SK-N-SH (cell line): Measurements from ENCODE around the gene DNAH3. TPM values are rescaled to one million over a fixed set of nuclear protein-coding genes. Genes with fewer than 3 reads are reported as not detected.

Experiments
- CTCF ChIA-PET: fragments of 300-600, 350-600 bp; formaldehyde crosslinking; extraction: SDS; loops from one replicate; lab custom pipeline; 2021; lab: Yijun Ruan, JAX
- POLR2A ChIA-PET: fragments of 350-600 bp; sonication (Branson Sonifier 250); formaldehyde crosslinking; extraction: SDS; loops from one replicate; lab custom pipeline; 2020; ENCODE audit warnings: antibody characterized with exemption, inconsistent platforms; lab: Yijun Ruan, JAX
- DNase-seq: peaks from one replicate; pipeline ENCODE4 v3.0.0; 2012
- H2AFZ ChIP-seq: fragments of 200-600 bp; sonication (generic); 2 replicates; pipeline ENCODE4 v1.8.1; 2016; ENCODE audit warnings: antibody characterized with exemption, mild to moderate bottlenecking, low read depth
- H3F3A ChIP-seq: fragments of 200-600 bp; sonication (generic); replicated peaks from 2 replicates; pipeline ENCODE3; 2016; ENCODE audit warnings: antibody characterized with exemption, mild to moderate bottlenecking; ENCODE audit not compliant: insufficient read depth
- H3K27ac ChIP-seq, 2 experiments: fragments of 200-500 bp in 1 of 2; fragments of 200-600 bp in 1 of 2; sonication (Bioruptor generic) in 1 of 2; sonication (generic), shearing (Covaris generic) in 1 of 2; 2 replicates each; pipeline versions ENCODE4 v1.5.1 to v1.6.1; 2014 to 2016; ENCODE audit warnings: low read depth in 2 of 2, inconsistent platforms in 1 of 2, low read length in 1 of 2, mild to moderate bottlenecking in 1 of 2, mixed read lengths in 1 of 2
- H3K27me3 ChIP-seq: fragments of 200-600 bp; sonication (generic), shearing (Covaris generic); 2 replicates; pipeline ENCODE4 v1.6.1; 2016; ENCODE audit warnings: mixed run types; ENCODE audit not compliant: insufficient read depth
- H3K36me3 ChIP-seq, 2 experiments: fragments of 200-500 bp in 1 of 2; fragments of 200-600 bp in 1 of 2; sonication (Bioruptor generic) in 1 of 2; sonication (generic) in 1 of 2; replicated peaks in 1 of 2; 2 replicates each; pipeline versions ENCODE3 to v1.5.1; 2014 to 2016; ENCODE audit warnings: low read length in 1 of 2, mild to moderate bottlenecking in 1 of 2; ENCODE audit not compliant: insufficient read depth in 2 of 2, control insufficient read depth in 1 of 2
- H3K4me1 ChIP-seq, 2 experiments: fragments of 200-500 bp in 1 of 2; fragments of 200-600 bp in 1 of 2; sonication (Bioruptor generic) in 1 of 2; sonication (generic), shearing (Covaris generic) in 1 of 2; 2 replicates each; pipeline versions ENCODE4 v1.5.1 to v1.6.1; 2014 to 2016; ENCODE audit warnings: low read depth in 1 of 2, low read length in 1 of 2, mixed run types in 1 of 2; ENCODE audit not compliant: insufficient read depth in 2 of 2, control insufficient read depth in 1 of 2
- H3K4me2 ChIP-seq: fragments of 200-600 bp; sonication (generic), shearing (Covaris generic); 2 replicates; pipeline ENCODE4 v1.6.1; 2017; ENCODE audit warnings: mixed run types
- H3K4me3 ChIP-seq, 2 experiments: fragments of 200-500 bp in 1 of 2; fragments of 200-600 bp in 1 of 2; sonication (Bioruptor generic) in 1 of 2; sonication (generic), shearing (Covaris generic) in 1 of 2; 2 replicates each; pipeline versions ENCODE4 v1.5.1 to v1.8.1; 2014 to 2016; ENCODE audit warnings: low read depth in 2 of 2, inconsistent platforms in 1 of 2, low read length in 1 of 2, mild to moderate bottlenecking in 1 of 2, mixed read lengths in 1 of 2, moderate library complexity in 1 of 2
- H3K79me2 ChIP-seq: fragments of 200-600 bp; sonication (generic); 2 replicates; pipeline ENCODE4 v1.8.1; 2017; ENCODE audit warnings: mild to moderate bottlenecking; ENCODE audit not compliant: insufficient read depth
- H3K9ac ChIP-seq: fragments of 200-600 bp; sonication (generic); 2 replicates; pipeline ENCODE4 v1.6.1; 2017; ENCODE audit warnings: mixed run types
- H3K9me2 ChIP-seq: fragments of 200-600 bp; sonication (generic); 2 replicates; pipeline ENCODE4 v1.6.1; 2017; ENCODE audit warnings: mixed run types
- H3K9me3 ChIP-seq: fragments of 200-600 bp; sonication (generic); 2 replicates; pipeline ENCODE4 v1.6.1; 2017; ENCODE audit warnings: mixed run types, mild to moderate bottlenecking, moderate library complexity
- H4K20me1 ChIP-seq: fragments of 200-600 bp; sonication (generic); 2 replicates; pipeline ENCODE4 v1.6.1; 2017; ENCODE audit warnings: mild to moderate bottlenecking, mixed run types; ENCODE audit not compliant: insufficient read depth
- ELF1 ChIP-seq: IDR thresholded peaks from 2 replicates; pipeline ENCODE4 v1.4.0; 2012
- EP300 ChIP-seq, 2 experiments: IDR thresholded peaks; 2 replicates each; pipeline versions ENCODE4 v1.4.0 to v1.6.1; 2012; ENCODE audit warnings: borderline replicate concordance in 1 of 2, low read depth in 1 of 2, low read length in 1 of 2
- EZH2phosphoT487 ChIP-seq: fragments of 200-600 bp; sonication (generic); IDR thresholded peaks from 2 replicates; pipeline ENCODE4 v1.6.1; 2017; ENCODE audit warnings: low read depth, mixed run types, mild to moderate bottlenecking, antibody characterized with exemption, moderate library complexity, borderline replicate concordance
- FOSL2 ChIP-seq: IDR thresholded peaks from 2 replicates; pipeline ENCODE4 v1.4.0; 2012; ENCODE audit warnings: low read depth, mild to moderate bottlenecking, moderate library complexity, borderline replicate concordance
- FOXJ3 ChIP-seq: sonication (generic); formaldehyde crosslinking; IDR thresholded peaks from 2 replicates; pipeline ENCODE4 v1.5.1; 2020; ENCODE audit warnings: mild to moderate bottlenecking, missing genetic modification reagents
- JUND ChIP-seq: IDR thresholded peaks from 2 replicates; pipeline ENCODE4 v1.4.0; 2012
- MXI1 ChIP-seq: IDR thresholded peaks from 2 replicates; pipeline ENCODE4 v1.6.1; 2012; ENCODE audit warnings: mild to moderate bottlenecking, low read depth, low read length, improper control_type of control experiment
- NFIC ChIP-seq: IDR thresholded peaks from 2 replicates; pipeline ENCODE4 v1.4.0; 2012; ENCODE audit warnings: borderline replicate concordance
- POLR2AphosphoS5 ChIP-seq: IDR thresholded peaks from 2 replicates; pipeline ENCODE4 v1.6.1; 2012; ENCODE audit warnings: low read depth, low read length
- RFX5 ChIP-seq: IDR thresholded peaks from 2 replicates; pipeline ENCODE4 v1.6.1; 2012; ENCODE audit warnings: mild to moderate bottlenecking, improper control_type of control experiment, low read length
- RXRA ChIP-seq: IDR thresholded peaks from 2 replicates; pipeline ENCODE4 v1.4.0; 2012; ENCODE audit warnings: low read depth, mild to moderate bottlenecking, borderline replicate concordance
- TAF1 ChIP-seq: IDR thresholded peaks from 2 replicates; pipeline ENCODE4 v1.6.1; 2012; ENCODE audit warnings: low read depth, mild to moderate bottlenecking, low read length, moderate library complexity, borderline replicate concordance
- TCF12 ChIP-seq: IDR thresholded peaks from 2 replicates; pipeline ENCODE4 v1.4.0; 2012
- TEAD4 ChIP-seq: IDR thresholded peaks from 2 replicates; pipeline ENCODE4 v1.4.0; 2012; ENCODE audit warnings: mild to moderate bottlenecking, borderline replicate concordance; ENCODE audit not compliant: insufficient read depth
- WGBS: methylation state at CpG from one replicate; pipeline ENCODE4 v1.1.6; 2017; ENCODE audit warnings: low lambda C conversion rate; 5-methylcytosine and 5-hydroxymethylcytosine counted together
- polyA plus RNA-seq, 3 experiments: library from polyadenylated mRNA; depleted of rRNA; stranded (reverse); fragments of >200 nt; gene quantifications; 2 replicates each; pipeline ENCODE4 v1.2.3, GENCODE V29; 2012
- TF ChIP-seq, protein P1 (sequence below): IDR thresholded peaks from 2 replicates; pipeline ENCODE4 v1.6.1; 2012; ENCODE audit warnings: mild to moderate bottlenecking, low read depth, low read length, moderate library complexity
- TF ChIP-seq, protein P2 (sequence below): IDR thresholded peaks from 2 replicates; pipeline ENCODE4 v1.4.0; 2012; ENCODE audit warnings: low read depth, borderline replicate concordance
- TF ChIP-seq, protein P3 (sequence below): IDR thresholded peaks from 2 replicates; pipeline ENCODE4 v1.4.0; 2012; ENCODE audit warnings: low read depth, borderline replicate concordance
- TF ChIP-seq, protein P4 (sequence below): IDR thresholded peaks from 2 replicates; pipeline ENCODE4 v1.4.0; 2012; ENCODE audit warnings: low read depth
- TF ChIP-seq, protein P5 (sequence below): fragments of 200-600 bp; sonication (generic); IDR thresholded peaks from 2 replicates; pipeline ENCODE4 v1.6.1; 2017; ENCODE audit warnings: antibody characterized with exemption, mild to moderate bottlenecking, moderate library complexity

DNAH3 gene
- polyA plus RNA-seq, 1 of the 3 experiments (the other 2 are of a cell fraction): not detected

DNA sequence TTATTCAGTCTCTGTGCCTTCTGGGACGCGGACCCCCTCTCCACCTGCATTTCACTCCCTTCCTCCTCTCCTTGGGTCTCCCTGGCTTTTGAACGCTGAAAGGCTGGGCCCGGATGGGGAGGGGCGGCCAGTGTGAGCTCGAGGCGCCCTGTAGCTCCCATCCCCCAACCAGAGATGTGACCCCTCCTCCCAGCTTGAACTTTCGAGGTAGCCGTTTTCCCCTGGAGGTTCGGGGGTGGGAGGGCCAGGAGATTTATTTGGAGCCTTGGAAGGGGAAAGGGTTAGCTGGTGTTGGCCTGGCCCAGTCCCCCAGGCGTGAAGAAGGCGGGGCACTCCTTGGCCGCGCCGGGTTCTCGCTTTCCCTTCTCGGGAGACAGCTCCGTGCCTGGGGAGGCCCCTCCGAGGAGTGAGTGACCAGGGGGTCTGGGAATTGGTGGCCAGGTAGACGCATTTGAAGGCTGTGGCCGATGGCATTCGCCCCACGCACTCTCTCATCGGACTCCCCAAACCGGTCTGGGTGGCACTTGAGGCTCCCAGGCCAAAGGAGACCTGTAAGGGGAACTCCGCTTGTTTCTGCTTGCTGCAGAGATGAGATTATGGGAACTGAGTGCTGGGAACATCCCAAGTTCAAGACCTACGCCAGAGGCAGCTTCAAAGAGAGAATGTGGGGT lies 8.8 kb upstream of the DNAH3 start (continued):
- TF ChIP-seq, protein P1, sequence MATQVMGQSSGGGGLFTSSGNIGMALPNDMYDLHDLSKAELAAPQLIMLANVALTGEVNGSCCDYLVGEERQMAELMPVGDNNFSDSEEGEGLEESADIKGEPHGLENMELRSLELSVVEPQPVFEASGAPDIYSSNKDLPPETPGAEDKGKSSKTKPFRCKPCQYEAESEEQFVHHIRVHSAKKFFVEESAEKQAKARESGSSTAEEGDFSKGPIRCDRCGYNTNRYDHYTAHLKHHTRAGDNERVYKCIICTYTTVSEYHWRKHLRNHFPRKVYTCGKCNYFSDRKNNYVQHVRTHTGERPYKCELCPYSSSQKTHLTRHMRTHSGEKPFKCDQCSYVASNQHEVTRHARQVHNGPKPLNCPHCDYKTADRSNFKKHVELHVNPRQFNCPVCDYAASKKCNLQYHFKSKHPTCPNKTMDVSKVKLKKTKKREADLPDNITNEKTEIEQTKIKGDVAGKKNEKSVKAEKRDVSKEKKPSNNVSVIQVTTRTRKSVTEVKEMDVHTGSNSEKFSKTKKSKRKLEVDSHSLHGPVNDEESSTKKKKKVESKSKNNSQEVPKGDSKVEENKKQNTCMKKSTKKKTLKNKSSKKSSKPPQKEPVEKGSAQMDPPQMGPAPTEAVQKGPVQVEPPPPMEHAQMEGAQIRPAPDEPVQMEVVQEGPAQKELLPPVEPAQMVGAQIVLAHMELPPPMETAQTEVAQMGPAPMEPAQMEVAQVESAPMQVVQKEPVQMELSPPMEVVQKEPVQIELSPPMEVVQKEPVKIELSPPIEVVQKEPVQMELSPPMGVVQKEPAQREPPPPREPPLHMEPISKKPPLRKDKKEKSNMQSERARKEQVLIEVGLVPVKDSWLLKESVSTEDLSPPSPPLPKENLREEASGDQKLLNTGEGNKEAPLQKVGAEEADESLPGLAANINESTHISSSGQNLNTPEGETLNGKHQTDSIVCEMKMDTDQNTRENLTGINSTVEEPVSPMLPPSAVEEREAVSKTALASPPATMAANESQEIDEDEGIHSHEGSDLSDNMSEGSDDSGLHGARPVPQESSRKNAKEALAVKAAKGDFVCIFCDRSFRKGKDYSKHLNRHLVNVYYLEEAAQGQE: no peak
- no peak for TF ChIP-seq TEAD4
- TF ChIP-seq, protein P2, sequence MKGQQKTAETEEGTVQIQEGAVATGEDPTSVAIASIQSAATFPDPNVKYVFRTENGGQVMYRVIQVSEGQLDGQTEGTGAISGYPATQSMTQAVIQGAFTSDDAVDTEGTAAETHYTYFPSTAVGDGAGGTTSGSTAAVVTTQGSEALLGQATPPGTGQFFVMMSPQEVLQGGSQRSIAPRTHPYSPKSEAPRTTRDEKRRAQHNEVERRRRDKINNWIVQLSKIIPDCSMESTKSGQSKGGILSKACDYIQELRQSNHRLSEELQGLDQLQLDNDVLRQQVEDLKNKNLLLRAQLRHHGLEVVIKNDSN: no peak

DNA sequence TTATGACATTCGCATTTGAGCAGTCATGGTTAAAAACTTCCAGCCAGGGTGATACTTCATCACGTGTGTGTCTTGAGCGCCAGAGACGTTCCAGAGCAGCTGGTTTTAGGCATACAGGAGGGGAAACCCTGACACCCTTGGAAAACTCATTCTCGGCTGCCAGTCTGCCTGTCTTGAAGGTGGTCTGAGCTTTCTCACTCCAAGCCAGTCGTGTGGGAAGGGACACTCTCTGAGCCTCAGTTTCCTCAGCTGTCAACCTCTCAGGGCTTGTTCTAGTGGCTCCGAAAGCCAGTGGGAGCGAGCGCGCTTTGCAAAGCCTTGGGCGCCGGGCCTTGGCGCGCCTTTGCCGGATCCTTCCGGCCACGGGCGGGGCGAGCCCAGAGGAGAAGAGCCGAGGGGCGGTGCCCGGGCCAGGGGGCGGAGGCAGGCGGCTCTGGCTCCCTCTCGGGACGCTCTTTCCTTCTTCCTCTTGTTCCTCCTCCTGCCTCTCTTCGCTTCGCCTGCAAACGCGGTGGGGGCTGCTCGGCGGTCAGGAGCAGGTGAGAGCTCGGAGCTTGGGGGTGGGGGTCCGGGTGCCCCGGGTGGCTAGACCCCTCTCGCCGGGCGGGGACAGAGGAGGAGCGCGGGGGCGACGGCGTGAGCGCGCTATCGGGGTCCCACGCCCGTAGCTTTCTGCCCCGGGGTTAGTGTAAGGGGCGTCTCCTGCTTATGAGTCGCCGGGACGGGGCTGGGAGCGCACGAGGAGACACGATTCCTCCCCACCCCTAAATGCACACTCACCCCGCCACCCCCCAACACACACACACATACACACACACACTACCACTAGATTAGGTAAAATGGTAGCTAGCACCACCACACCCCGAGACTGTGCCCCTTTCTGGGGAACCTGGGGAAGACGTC lies 7.8 kb upstream of the DNAH3 start, which contains the start of gene LDAF1:
Gene LDAF1, plus strand, starts transcription at position 467 of the 903 bp plus-strand sequence. CDS start 2,509 bp downstream, outside the sequence.
- 6% methylated on average over 29 of the region's 59 CpGs for WGBS
- no peaks in the 10 kb centered on the region for H3K9me3 ChIP-seq
- peaks cover 0 to 5% of the 10 kb centered on the region in 2 experiments for H3K36me3 ChIP-seq
- no peak within 1 kb of the TSS for H3K27ac ChIP-seq
- peak within 1 kb of the TSS; percentile 94 for H2AFZ ChIP-seq
- H3K79me2 ChIP-seq: no peaks in the 10 kb centered on the region
- H3K9me2 ChIP-seq: no peaks in the 10 kb centered on the region
- DNase-seq: peak; percentile 90
- no peaks in the 10 kb centered on the region for H4K20me1 ChIP-seq
- no peaks in the 10 kb centered on the region for H3K27me3 ChIP-seq
- POLR2A ChIA-PET: no interaction called here
- peaks cover 8% of the 10 kb centered on the region for H3F3A ChIP-seq
- H3K4me1 ChIP-seq: peaks cover 6 to 11% of the 10 kb centered on the region in 2 experiments; a peak in 3 of 4 replicates
- peak within 1 kb of the TSS; percentile 85 for H3K4me2 ChIP-seq
- H3K4me3 ChIP-seq: peak within 1 kb of the TSS; percentile 80 to 84
- H3K9ac ChIP-seq: peak within 1 kb of the TSS; percentile 83
- CTCF ChIA-PET: interaction anchor here (1.0 to 7.7 kb wide), 10 partner anchors 14 to 1481 kb away, joined by 3 to 84 read pairs (median 10); partner anchors contain the start of gene CRYM
- TF ChIP-seq, protein P3, sequence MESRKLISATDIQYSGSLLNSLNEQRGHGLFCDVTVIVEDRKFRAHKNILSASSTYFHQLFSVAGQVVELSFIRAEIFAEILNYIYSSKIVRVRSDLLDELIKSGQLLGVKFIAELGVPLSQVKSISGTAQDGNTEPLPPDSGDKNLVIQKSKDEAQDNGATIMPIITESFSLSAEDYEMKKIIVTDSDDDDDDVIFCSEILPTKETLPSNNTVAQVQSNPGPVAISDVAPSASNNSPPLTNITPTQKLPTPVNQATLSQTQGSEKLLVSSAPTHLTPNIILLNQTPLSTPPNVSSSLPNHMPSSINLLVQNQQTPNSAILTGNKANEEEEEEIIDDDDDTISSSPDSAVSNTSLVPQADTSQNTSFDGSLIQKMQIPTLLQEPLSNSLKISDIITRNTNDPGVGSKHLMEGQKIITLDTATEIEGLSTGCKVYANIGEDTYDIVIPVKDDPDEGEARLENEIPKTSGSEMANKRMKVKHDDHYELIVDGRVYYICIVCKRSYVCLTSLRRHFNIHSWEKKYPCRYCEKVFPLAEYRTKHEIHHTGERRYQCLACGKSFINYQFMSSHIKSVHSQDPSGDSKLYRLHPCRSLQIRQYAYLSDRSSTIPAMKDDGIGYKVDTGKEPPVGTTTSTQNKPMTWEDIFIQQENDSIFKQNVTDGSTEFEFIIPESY: no peak
- TF ChIP-seq RFX5 (no peak), TAF1 (peak; percentile 54; the same call in 1 of the 2 replicates), NFIC (no peak), EZH2phosphoT487 (no peak), FOXJ3 (CRISPR knock-in tag) (no peak), ELF1 (peak; percentile 45; the same call in 1 of the 2 replicates), EP300 (IDR thresholded peaks at IDR 0.05; ENCODE audit: borderline replicate concordance in 1 of 2, low read depth in 1 of 2, low read length in 1 of 2) (no peak), POLR2AphosphoS5 (0 out of 2 replicates have a peak, but pooled peaks have one; percentile 42), TCF12 (no peak), RXRA (no peak), JUND (no peak), FOSL2 (no peak), MXI1 (0 out of 2 replicates have a peak, but pooled peaks have one; percentile 32)
- TF ChIP-seq, protein P4, sequence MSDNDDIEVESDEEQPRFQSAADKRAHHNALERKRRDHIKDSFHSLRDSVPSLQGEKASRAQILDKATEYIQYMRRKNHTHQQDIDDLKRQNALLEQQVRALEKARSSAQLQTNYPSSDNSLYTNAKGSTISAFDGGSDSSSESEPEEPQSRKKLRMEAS: peak; percentile 52; the same call in 1 of the 2 replicates
- TF ChIP-seq, protein P5, sequence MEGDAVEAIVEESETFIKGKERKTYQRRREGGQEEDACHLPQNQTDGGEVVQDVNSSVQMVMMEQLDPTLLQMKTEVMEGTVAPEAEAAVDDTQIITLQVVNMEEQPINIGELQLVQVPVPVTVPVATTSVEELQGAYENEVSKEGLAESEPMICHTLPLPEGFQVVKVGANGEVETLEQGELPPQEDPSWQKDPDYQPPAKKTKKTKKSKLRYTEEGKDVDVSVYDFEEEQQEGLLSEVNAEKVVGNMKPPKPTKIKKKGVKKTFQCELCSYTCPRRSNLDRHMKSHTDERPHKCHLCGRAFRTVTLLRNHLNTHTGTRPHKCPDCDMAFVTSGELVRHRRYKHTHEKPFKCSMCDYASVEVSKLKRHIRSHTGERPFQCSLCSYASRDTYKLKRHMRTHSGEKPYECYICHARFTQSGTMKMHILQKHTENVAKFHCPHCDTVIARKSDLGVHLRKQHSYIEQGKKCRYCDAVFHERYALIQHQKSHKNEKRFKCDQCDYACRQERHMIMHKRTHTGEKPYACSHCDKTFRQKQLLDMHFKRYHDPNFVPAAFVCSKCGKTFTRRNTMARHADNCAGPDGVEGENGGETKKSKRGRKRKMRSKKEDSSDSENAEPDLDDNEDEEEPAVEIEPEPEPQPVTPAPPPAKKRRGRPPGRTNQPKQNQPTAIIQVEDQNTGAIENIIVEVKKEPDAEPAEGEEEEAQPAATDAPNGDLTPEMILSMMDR: no peak
